GDM1 (cell line): ENCODE data around the gene PPP1R12B.
"Not testable (repeated sequence)": the region's sequence is repeated elsewhere in the genome, so short reads cannot be mapped to it uniquely, and the experiment has no call there.

Source experiments
- DNase-seq: peaks from one replicate; lab custom pipeline; 2025; lab: John Stamatoyannopoulos, UW

PPP1R12B gene

GRCh38 chr1:202483362-202483761 is 134.9 kb downstream of the PPP1R12B start:
- DNase-seq: not testable (repeated sequence)

GRCh38 chr1:202484032-202484431 is 135.5 kb downstream of the PPP1R12B start:
- DNase-seq: peak; percentile 28

DNA sequence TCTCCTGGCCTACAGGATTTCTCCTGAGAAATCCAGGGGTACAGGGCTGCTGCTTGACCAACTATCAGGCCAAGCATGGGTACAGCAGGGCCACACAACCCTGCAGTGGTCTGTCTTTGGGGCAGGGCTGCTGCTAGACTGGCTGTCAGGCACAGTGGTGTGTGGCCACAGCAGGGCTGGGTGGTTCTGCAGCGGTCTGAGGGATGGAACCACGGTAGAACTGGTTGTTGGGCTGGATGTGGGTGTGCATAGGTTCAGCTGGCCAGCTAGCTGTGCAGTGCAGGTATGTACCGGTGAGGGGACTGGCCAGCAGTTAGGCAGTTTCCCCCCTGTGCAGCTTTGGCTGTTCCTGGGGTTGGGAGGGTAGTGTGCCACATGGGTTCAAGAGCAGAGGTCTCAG is 136.3 kb downstream of the PPP1R12B start:
- DNase-seq: not testable (repeated sequence)

GRCh38 chr1:202488178-202488649 is 139.7 kb downstream of the PPP1R12B start:
- DNase-seq: not testable (repeated sequence)

GRCh38 chr1:202489101-202489500 is 140.6 kb downstream of the PPP1R12B start:
- DNase-seq: not testable (repeated sequence)

- not testable (repeated sequence) for DNase-seq
Observed at GRCh38 chr1:202493112-202493511, 144.6 kb downstream of the PPP1R12B start.

DNA sequence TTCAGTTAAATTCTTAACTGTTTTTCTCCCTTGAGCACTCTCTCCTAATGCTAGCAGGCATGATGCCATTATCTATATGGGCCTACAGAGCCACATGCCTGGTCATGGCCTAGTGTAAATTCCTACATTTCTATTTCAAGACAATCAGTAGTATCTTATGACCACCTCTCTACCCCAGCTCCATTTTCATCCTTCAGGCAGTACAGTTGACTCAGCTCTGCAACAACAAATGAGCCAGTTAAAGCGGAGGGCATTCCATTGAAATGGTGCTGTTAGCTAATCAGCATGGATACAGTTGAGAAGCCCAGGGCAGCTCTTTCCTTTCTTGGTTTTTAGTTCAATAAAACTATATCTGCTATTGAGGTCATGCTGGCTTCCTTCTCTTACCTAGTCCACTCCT is 150.0 kb downstream of the PPP1R12B start:
- DNase-seq: no peak

DNA sequence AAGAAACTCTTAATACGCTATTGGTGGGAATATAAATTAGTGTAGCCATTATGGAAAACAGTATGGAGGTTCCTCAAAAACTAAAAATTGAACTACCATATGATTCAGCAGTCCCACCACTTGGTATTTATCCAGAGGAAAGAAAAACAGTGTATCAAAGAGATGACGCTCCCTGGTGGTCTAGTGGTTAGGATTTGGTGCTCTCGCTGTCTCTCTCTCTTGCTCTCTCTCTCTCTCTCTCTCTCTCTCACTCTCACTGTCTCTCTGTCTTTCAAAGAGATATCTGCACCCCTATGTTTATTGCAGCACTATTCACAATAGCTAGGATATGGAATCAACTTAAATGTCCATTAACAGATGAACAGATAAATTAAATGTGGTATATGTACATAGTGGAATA is 151.5 kb downstream of the PPP1R12B start:
- not testable (repeated sequence) for DNase-seq

DNA sequence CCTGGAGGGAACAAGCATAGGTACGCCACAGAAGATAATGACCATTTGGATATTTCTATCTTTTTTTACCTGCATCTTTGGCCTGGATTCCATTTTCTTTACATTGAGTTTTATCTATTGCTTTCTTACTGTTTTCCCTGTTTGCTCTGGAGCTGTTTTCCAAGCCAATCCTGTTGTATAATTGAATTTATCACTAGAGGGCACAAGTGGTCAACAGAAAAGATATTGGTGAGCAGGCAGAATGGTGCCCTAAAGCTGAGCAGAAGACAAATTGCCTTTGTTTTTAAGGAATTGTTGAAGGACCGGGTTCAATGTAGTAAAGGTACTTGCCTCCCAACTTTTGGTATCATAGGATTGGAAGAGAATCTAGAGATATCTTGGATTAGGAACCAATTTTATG is 152.8 kb downstream of the PPP1R12B start:
- peak; percentile 3 for DNase-seq

DNA sequence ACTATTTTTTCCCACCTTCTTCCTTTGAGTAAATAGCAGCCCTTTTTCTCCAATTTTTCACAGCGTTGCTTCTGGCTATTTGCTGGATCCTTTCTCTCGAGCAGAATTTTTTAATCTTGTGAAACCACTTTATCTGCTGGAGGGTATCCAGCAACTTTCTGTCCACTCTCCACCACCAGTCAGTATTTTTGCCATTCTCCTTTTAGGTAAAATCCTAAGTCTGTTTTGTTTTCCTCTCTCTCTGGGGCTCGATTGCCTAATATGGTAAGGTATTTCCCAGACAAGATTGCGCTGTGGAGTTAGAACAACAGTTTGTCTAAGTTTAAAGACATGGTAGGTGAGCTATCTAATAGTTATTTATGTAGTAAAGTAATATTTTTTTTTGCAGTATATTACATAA is 156.9 kb downstream of the PPP1R12B start:
- DNase-seq: no peak

DNA sequence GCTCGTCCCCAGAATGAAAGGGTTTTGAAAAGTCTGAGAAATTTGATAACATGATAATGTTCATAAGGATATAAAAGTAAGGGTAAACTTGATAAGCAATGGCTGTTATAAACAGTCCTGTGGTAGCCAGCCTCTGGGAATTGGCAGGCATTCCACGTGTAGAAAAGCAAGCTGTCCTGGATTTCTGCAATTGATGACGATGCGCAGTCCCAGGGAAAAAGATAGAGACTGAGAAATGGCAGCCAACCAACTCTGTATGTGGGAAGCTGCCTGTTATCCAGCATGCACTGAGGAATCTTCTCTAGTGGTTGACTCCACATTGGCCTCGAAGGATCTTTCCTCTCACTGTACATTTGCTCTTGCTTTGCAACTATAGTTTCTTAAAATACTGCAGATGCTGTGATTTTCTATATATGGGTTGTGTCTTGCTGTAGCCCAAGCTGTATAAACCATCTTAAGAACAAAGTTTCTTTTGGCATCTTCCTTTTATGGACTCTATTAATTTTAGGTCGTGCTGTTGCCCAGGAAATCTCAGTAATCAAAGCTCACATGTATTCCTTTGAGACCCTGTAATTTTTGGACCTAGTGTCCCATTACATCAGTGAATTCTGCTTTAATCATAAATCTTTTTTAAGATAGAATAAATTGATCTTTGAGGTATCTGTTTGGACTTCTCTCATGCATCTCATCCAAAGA is 157.5 kb downstream of the PPP1R12B start:
- DNase-seq: not testable (repeated sequence)

DNA sequence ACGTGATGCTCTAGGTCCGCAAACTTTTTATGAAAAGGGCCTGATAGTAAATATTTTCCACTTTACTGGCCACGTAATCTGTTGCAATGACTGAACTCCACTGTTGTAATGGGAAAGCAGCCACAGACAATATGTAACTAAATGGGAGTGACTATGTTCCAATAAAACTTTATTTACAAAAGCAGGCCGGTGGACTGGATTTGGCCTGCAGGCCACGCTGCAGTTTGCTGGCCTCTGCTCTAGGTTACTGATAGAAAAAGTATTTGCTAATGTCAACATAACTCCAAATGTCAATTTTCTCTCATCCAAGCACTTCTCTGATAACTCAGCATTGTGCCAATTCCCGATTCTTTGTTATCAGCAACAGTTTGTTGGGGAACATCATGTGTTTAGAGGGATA is 160.4 kb downstream of the PPP1R12B start:
- DNase-seq: not testable (repeated sequence)

DNA sequence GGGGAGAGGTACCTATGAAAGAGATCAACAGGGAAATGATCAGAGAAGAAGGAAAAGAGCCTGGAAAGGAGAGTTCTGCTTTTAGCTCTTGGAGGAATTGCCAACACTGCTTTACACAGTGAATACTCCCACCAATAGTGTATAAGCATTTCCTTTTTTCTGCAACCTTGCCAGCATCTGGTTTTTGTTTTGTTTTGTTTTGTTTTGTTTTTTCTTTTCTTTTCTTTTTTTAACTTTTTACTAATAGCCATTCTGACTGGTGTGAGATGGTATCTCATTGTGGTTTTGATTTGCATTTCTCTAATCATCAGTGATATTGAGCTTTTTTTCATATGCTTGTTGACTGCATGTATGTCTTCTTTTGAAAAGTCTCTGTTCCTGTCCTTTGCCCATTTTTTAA is 165.4 kb downstream of the PPP1R12B start:
- DNase-seq: not testable (repeated sequence)

DNA sequence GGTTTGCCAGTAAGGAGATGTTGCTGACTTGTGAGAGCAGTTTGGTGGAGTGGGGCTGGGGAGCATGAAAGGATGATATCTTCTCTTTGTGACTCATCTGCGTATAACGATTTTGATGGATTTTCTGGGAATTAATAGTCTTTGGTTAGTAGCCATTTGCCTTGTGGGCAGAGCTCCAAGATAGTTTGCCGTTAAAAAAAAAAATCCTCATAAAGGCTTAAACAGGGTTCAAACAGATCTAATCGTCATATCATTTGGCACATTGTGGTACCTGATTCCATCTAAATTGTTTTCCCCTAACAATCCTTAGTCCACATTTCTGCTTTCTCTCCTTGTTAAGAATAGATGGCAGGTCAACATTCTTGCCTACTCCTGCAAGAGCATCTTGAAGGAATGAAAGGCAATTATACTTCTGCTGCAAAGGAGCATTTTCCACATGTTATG is 168.0 kb downstream of the PPP1R12B start:
- no peak for DNase-seq

- DNase-seq: not testable (repeated sequence)
Observed at GRCh38 chr1:202517146-202517545, 168.6 kb downstream of the PPP1R12B start.

GRCh38 chr1:202518180-202518579 is 169.7 kb downstream of the PPP1R12B start:
- not testable (repeated sequence) for DNase-seq

DNA sequence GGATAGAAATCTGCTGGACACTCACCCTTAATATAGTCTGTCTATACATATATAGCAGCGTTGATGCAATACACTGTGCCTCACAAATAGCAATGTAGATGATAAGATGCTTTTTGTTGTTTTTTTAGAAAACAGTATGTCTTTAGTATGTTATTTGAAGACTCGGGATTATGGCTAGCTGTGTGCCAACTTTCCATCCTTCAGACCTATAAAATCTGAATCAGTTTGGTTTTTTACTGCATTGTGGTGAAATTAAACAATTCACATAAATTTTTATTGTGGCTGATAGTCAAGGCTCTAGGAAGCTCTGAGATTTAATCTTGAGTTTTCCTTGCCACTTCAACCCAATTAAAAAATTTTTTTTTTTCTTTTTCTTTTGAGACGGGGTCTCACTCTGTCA is 170.4 kb downstream of the PPP1R12B start:
- DNase-seq: not testable (repeated sequence)

- DNase-seq: not testable (repeated sequence)
Observed at GRCh38 chr1:202520129-202520856, 171.8 kb downstream of the PPP1R12B start.

DNA sequence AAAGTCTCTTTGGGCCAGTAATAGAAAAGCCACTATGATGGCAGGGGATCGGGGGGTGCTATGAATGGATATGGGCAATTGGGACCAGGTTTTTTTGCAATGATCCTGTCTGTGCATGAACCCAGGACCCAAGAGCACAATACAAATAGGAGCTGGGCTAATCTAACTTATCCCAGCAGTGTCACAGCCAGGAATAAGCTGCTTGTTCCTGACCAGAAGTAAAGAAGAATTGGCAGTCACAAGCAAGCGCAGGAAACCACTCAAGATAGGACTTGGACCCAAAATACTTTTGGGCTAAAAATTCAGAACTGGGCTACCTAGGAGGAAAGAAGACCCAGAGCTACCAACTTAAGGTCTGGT is 172.3 kb downstream of the PPP1R12B start:
- DNase-seq: not testable (repeated sequence)

GRCh38 chr1:202521484-202521883 is 173.0 kb downstream of the PPP1R12B start:
- DNase-seq: not testable (repeated sequence)

- no peak for DNase-seq
Observed at GRCh38 chr1:202521886-202522285, 173.4 kb downstream of the PPP1R12B start.

DNA sequence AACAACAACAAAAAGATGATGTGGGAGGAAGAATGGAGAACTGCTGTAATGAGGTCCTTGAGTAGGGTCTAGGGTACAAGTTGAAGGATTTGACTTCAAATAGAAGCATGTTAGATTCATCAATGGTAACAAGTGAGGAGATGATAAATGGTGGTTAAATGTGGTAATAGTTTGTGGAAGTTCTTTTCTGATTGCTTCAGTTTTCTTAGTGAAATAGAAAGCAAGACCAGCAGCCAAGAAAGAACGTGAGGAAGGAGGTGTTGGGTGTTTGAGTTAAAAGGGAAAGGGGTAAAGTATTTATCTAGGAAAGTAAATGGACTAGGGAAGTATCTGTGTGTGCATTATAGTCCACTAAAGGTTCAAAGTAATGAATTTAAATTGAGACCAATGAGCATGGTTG is 177.6 kb downstream of the PPP1R12B start:
- DNase-seq: not testable (repeated sequence)

DNA sequence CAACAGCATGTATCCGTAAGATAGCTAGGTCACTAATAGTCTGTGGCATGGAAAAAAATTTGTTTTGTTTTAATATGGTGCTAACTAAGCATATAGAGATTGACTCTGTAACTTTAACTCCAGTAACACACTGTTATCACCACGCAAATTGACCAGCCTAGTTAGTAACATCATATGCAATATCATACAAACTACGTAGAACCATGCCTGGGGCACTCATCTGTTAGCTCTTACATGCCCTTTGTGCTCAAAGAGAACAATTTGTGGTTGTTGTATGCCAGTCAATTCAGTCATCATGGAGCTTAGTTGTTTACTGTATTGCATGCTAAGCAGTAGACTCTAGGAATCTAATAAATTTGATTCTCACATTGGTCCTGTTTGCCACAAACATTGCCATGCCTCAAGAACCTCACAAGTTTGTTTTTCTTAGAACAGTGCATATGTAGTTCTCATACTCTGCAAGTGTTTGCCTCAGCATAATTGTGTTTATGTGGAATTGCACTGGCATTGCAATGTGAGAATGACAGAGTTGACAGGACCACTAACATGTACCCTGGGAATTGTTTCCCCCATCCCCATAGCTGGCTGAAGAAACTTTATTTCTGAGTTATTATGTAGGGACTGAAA is 179.7 kb downstream of the PPP1R12B start:
- not testable (repeated sequence) for DNase-seq
